HTR-8/SVneo (cell line): ENCODE measurements around the gene OTUD1.
"Not testable (repeated sequence)": the region's sequence is repeated elsewhere in the genome, so short reads cannot be mapped to it uniquely, and the experiment has no call there.

ENCODE experiments used
- DNase-seq: peaks from one replicate; pipeline ENCODE4 v3.0.0; 2011; ENCODE audit warnings: low spot score, mixed read lengths; ENCODE audit not compliant: insufficient read length
- FAIRE-seq: peaks from 2 replicates; lab custom pipeline; 2011; peaks lifted over from hg19 to GRCh38; lab: Jason Lieb, UNC

The OTUD1 gene

GRCh38 chr10:23438547-23439451 lies at the start of gene OTUD1:
OTUD1 (plus strand) TSS chr10:23439075; CDS start chr10:23439458, 383 bp downstream.
- peak; percentile 97 for FAIRE-seq
- DNase-seq, result peak; percentile 84

GRCh38 chr10:23390408-23390807 lies 48.5 kb upstream of the OTUD1 start:
- FAIRE-seq, result not testable (repeated sequence)

GRCh38 chr10:23390809-23391208 lies 48.1 kb upstream of the OTUD1 start:
- no peak for DNase-seq
- no peak for FAIRE-seq

More at GRCh38 chr10:23390408-23390807, 48.5 kb upstream of the OTUD1 start:
- not testable (repeated sequence) for DNase-seq

GRCh38 chr10:23391821-23392220 lies 47.1 kb upstream of the OTUD1 start:
- DNase-seq (no peak), FAIRE-seq (no peak)

GRCh38 chr10:23395017-23395416 lies 43.9 kb upstream of the OTUD1 start:
- FAIRE-seq (no peak), DNase-seq (no peak)

- DNase-seq (no peak), FAIRE-seq (no peak)
Observed at GRCh38 chr10:23396695-23397094, 42.2 kb upstream of the OTUD1 start.

GRCh38 chr10:23399701-23400144 lies 39.2 kb upstream of the OTUD1 start:
- DNase-seq (no peak), FAIRE-seq (no peak)

GRCh38 chr10:23402856-23403255 lies 36.0 kb upstream of the OTUD1 start:
- FAIRE-seq, result no peak
- DNase-seq, result no peak

GRCh38 chr10:23403278-23403677 lies 35.6 kb upstream of the OTUD1 start:
- no peak for FAIRE-seq
- no peak for DNase-seq

- DNase-seq, result no peak
- no peak for FAIRE-seq
Observed at GRCh38 chr10:23403719-23404118, 35.2 kb upstream of the OTUD1 start.

- no peak for DNase-seq
Observed at GRCh38 chr10:23404461-23404980, 34.4 kb upstream of the OTUD1 start.

GRCh38 chr10:23405540-23405939 lies 33.3 kb upstream of the OTUD1 start:
- no peak for DNase-seq
- no peak for FAIRE-seq

More at GRCh38 chr10:23404461-23404980, 34.4 kb upstream of the OTUD1 start:
- no peak for FAIRE-seq

- FAIRE-seq, result no peak
Observed at GRCh38 chr10:23406409-23406808, 32.5 kb upstream of the OTUD1 start.

GRCh38 chr10:23408330-23408976 lies 30.4 kb upstream of the OTUD1 start:
- FAIRE-seq (no peak), DNase-seq (no peak)

More at GRCh38 chr10:23406409-23406808, 32.5 kb upstream of the OTUD1 start:
- DNase-seq, result no peak

GRCh38 chr10:23412223-23412622 lies 26.7 kb upstream of the OTUD1 start:
- DNase-seq (peak; percentile 32), FAIRE-seq (no peak)

- FAIRE-seq (no peak), DNase-seq (no peak)
Observed at GRCh38 chr10:23413629-23414089, 25.2 kb upstream of the OTUD1 start.

- no peak for DNase-seq
- FAIRE-seq, result no peak
Observed at GRCh38 chr10:23414658-23415057, 24.2 kb upstream of the OTUD1 start.

- FAIRE-seq, result no peak
- no peak for DNase-seq
Observed at GRCh38 chr10:23417254-23417653, 21.6 kb upstream of the OTUD1 start.

- DNase-seq, result no peak
- no peak for FAIRE-seq
Observed at GRCh38 chr10:23418051-23418681, 20.7 kb upstream of the OTUD1 start.

- DNase-seq, result no peak
- no peak for FAIRE-seq
Observed at GRCh38 chr10:23419201-23419600, 19.7 kb upstream of the OTUD1 start.
